Middle frontal gyrus (tissue), 1 donor: ENCODE results near the gene SLC44A3.
A peak's percentile ranks its signal among the peaks of the same experiment; 100 is the strongest.

Source experiments
- DNase-seq: peaks from one replicate; pipeline ENCODE4 v3.0.0-alpha.2; 2015; ENCODE audit warnings: low spot score; ENCODE audit errors: extremely low spot score

Gene SLC44A3

GRCh38 chr1:94905207-94905606 is 85.0 kb downstream of the SLC44A3 start:
- no peak for DNase-seq

- no peak for DNase-seq
Observed at GRCh38 chr1:94906382-94906781, 86.2 kb downstream of the SLC44A3 start.

GRCh38 chr1:94907136-94907535 is 87.0 kb downstream of the SLC44A3 start:
- no peak for DNase-seq

GRCh38 chr1:94908190-94908589 is 88.0 kb downstream of the SLC44A3 start:
- no peak for DNase-seq

- no peak for DNase-seq
Observed at GRCh38 chr1:94908965-94909364, 88.8 kb downstream of the SLC44A3 start.

GRCh38 chr1:94909486-94909885 is 89.3 kb downstream of the SLC44A3 start:
- DNase-seq, result no peak

- no peak for DNase-seq
Observed at GRCh38 chr1:94912263-94913184, 92.4 kb downstream of the SLC44A3 start.

GRCh38 chr1:94917251-94917650 is 97.1 kb downstream of the SLC44A3 start:
- DNase-seq, result no peak

- DNase-seq, result no peak
Observed at GRCh38 chr1:94919241-94920030, 99.3 kb downstream of the SLC44A3 start.

- no peak for DNase-seq
Observed at GRCh38 chr1:94920061-94920460, 99.9 kb downstream of the SLC44A3 start.

- DNase-seq, result no peak
Observed at GRCh38 chr1:94921977-94922376, 101.8 kb downstream of the SLC44A3 start.

GRCh38 chr1:94922761-94923331 is 102.7 kb downstream of the SLC44A3 start:
- DNase-seq, result no peak

GRCh38 chr1:94925004-94925403 is 104.8 kb downstream of the SLC44A3 start:
- DNase-seq, result no peak

- DNase-seq, result peak; percentile 18
Observed at GRCh38 chr1:94925561-94926125, 105.5 kb downstream of the SLC44A3 start.

GRCh38 chr1:94926126-94926914 is 106.2 kb downstream of the SLC44A3 start:
- no peak for DNase-seq

GRCh38 chr1:94926915-94927404 is 106.8 kb downstream of the SLC44A3 start, which contains the start of gene CNN3:
Gene CNN3 (minus strand): TSS chr1:94927110. CDS start chr1:94926894, 216 bp downstream.
- DNase-seq, result peak; percentile 90

GRCh38 chr1:94927405-94928175 is 107.4 kb downstream of the SLC44A3 start:
- peak; percentile 66 for DNase-seq

- no peak for DNase-seq
Observed at GRCh38 chr1:94928293-94928939, 108.3 kb downstream of the SLC44A3 start.
